T1000 (cell line): Measurements from ENCODE around the gene YJU2.
A peak's percentile ranks its signal among the peaks of the same experiment; 100 is the strongest.

Source experiments
- DNase-seq: peaks from one replicate; lab custom pipeline; 2025; ENCODE audit warnings: mixed read lengths; lab: John Stamatoyannopoulos, UW

YJU2 gene

DNA sequence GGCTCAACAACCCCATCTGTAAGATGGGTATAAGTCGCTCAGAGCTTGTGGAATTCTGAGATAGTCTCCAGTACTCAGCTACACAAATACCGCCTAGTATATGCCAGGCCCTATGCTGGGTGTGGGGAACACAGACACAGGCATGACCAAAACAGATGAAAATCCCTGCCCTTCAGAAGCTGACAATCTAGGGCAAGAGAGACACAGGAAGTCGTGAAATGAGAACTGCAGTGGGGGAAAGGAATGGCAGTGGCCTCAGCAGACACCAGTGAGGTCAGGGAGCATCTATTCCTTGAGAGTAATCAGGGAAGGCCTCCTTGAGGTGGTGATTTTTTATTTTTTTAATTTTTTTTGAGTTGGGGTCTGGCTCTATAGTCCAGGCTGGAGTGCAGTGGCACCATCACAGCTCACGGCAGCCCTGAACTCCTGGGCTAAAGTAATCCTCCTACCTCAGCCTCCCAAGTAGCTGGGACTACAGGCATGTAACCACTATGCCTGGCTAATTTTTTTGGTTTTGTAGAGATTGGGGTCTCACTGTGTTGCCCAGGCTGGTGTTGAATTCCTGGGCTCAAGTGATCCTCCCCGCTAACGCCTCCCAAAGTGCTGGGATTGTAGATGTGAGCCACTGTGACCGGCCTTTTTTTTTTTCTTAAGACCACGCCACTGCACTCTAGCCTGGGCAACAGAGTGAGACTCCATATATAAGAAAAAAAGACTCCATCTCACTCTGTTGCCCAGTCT is 52.1 kb downstream of the YJU2 start:
- DNase-seq: no peak

DNA sequence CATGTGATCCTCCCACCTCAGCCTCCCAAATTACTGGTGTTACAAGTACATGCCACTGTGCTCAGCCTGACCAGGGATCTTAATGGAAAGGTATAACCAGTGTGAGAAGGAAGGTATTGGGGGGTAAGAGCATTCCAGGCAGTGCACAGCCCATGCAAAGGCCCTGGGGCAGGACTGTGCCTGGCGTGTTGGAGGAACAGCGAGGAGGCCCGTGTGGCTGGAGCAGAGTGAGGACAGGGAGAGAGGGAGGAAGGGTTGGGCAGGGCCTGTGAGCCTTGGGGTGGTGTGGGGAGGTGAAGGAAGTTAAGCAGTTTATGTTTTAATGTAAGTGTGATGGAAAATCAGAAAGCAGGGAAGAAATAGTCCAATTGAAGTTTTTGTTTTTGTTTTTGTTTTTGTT is 53.7 kb downstream of the YJU2 start:
- no peak for DNase-seq

DNA sequence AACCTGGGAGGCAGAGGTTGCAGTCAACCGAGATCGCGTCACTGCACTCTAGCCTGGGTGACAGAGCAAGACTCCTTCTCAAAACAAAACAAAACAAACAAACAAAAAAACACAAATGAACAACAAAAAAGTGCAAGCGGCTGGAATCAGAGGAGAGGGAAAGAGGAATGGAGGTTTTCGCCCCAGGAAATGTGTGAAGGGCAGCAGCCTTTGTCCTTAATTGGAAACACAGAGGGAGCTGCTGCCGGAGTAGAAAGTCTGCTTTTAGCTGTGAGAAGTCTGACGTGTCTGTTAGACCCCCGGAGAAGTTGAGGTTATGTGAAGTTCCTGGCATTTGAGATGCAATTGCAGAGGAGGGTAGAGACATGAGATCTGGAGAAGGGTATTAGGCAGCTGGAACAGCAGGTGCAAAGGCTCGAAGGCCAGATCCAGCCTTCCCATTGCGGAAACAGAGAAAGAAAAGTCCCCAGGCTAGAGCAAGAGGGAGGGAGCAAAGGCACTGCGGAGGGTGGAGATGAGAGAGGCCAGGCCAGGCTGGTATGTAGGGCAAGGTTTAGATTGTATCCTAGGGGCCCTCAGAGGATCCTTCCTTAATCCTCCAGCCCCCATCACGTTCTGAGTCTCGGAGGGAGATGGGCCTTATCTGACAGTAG is 54.8 kb downstream of the YJU2 start:
- no peak for DNase-seq

DNA sequence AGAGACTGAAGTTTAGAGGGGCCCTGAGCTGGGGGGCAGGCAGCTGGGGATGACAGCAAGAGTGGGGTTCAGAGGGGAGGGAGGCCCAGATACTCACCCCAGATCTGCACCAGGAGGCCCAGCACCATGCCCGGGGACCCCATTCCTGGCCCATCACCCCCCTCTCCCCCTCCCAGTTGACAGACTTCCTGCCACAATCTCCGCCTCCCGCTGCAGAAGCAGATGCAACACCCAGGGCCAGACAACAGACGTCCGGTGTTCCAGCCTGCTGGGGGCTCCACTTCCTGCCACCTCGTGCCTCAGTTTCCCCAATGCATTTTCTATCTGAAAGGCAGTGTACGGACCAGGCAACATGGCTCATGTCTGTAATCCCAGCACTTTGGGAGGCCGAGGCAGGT is 55.4 kb downstream of the YJU2 start, which contains the start of gene TMIGD2:
Gene TMIGD2 (minus strand): TSS at position 147 of the 398 bp plus-strand sequence. CDS start 4 bp downstream, at position 143.
- no peak for DNase-seq

DNA sequence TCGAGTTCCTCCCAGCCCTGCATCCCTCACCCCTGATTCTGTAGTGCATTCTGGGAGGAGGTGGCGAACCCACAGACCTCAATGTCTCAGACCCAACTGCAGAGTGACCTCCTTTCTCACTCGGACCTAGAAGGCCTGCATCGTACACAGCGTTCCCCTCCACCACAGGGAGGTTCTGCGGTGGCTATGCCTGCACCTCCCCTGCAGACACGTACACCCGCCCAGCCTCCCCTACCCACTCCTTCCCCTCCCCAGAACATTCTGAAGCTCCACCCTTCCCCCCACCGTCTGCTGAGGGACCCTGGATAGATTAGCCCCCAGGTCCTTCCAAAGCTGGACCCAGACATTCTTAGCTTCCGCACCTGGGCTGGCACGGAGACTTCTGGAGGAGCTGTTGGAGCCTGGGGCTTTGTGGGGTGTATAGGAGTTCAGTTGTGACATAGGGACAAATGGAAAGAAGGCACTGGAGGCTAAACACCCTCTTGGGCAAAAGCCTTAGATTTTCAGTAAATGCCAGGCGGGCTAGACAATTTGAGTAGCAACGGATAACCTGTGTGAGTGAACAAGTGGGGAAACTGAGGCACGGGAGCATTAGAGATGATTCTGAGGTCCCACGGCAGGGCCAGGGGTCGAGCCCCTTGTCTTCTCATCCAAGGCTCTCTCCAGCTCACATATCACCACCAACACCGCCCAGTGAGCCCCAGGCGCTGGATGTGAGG is 57.1 kb downstream of the YJU2 start:
- no peak for DNase-seq

DNA sequence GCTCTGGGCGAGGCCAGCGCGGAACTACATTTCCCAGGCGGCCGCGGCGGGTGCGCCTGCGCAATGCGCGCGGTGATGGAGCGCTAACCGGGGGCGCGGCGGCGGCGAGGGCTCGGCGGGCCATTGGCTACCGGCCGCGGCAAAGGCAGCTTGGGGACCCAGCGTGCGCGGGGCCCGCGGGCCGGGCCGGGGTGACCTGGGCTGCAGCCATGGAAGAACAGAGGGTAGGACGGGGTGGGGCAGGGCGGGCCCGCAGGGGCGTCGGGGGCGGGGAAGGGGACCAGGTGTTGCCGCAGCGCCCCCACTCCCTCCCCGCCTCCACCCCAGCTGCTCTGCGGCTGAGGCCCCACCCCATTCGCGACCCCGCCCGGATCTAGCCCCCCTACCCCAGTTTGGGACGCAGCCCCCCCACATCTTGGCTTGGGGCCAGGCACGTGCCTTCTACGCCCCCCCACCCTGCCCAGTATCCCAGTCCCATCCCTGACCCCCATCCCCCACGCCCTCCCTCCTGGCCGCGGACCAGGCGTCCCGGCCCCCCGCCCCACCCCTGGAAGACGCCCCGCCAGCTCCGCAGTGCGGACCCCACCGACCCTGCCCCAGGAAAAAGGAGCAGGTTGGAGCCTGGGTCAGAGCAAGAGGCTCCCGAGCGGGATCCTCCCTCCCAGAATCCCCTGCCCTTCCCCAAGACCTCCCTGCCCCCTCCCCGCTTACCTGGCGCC is 57.8 kb downstream of the YJU2 start, which contains the start of gene FSD1:
Gene FSD1 (plus strand): TSS at position 61 of the 719 bp plus-strand sequence. CDS start 149 bp downstream, at position 210.
- peak; percentile 73 for DNase-seq

DNA sequence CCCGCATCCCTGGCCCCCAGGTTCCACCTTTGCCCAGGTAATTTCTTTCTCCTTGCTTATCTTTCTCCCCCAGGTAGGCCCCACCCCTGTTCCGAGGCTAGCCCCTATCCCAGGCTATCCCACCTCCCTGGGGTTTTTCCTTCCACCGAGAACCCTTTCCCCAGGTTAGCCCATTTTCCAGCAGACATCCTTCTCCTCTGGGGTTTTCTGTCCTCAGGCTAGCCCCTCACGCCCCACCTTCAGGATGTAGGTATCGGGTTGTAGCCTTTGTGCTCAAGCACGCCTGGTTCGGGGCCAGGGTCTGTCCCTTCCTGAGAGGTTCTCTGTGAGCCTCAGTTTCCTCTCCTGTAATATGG is 58.4 kb downstream of the YJU2 start:
- DNase-seq: no peak

DNA sequence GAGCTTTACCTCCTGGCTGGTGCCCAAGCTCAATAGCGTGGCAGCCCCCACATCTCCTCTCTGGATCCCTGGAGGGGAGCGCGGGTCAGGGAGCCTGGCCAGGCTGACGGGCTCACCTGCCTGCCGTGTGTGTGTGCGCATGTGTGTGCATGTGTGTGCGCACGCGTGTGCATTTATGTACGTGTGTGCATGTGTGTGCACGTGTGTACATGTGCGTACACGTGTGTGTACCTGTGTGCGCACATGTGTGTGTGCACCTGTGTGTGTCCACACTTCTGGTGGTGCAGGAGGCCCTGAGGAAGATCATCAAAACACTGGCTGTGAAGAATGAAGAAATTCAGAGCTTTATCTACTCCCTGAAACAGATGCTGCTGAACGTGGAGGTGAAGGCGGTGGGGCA is 58.8 kb downstream of the YJU2 start:
- DNase-seq: no peak

DNA sequence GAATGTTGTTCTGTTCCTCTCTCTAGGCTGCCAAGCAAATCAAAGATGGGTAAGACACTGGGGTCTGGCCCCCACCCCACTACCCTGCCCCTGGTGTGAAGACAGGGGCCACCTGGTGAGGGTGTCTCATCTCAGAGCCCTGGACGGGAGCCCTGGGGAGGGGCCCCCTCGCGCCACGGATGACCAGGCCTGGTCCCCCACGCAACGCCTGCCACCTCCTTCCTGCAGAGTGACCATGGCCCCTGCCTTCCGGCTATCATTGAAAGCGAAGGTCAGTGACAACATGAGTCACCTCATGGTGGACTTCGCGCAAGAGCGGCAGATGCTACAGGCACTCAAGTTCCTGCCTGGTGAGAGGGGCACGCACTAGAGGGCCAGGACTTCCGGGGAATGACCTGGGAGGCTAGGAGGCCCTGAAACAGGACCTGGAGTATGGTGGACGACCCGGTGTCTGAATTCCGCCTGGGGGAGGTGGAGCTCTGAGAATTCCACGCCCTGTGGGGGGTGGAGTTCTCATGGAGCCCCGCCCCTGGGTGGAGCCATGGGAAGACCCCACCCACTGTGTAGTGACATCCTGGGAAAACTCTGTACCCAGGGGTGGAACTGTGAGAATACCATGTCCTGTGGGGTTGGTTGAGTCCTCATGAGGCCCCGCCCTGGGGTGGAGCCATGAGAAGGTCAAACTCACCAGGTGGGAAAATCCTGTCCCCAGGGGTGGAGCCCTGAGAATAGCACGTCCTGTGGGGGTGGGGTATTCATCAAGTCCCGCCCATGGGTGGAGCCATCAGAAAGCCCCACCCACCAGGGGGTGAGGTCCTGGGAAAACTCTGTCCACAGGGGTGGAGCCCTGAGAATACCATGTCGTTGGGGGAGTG is 63.6 kb downstream of the YJU2 start:
- DNase-seq: no peak

DNA sequence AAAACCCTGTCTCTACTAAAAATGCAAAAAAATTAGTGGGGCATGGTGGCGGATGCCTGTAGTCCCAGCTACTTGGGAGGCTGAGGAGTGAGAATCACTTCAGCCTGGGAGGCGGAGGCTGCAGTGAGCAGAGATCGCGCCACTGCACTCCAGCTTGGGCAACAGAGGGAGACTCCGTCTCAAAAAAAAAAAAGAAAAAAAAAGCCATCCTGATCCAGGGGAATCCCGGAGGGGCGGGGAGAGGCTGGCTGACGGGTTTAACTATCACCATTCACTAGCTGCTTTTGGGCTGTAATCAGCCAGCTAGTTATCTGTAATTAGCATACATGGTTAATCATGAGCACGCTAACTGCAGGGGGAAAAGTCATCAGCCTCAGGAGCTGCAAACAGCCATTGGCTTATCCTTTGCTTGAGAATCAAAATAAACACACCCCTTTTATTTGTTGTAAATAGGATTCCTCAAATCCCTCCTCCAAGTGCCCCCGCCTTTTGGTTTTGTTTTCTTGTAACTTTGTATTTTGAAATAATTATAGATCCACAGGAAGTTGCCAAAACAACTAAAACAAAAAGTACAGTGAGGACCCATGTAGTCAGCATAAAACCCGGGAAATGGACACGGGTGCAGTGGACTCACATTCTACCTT is 67.1 kb downstream of the YJU2 start:
- no peak for DNase-seq

DNA sequence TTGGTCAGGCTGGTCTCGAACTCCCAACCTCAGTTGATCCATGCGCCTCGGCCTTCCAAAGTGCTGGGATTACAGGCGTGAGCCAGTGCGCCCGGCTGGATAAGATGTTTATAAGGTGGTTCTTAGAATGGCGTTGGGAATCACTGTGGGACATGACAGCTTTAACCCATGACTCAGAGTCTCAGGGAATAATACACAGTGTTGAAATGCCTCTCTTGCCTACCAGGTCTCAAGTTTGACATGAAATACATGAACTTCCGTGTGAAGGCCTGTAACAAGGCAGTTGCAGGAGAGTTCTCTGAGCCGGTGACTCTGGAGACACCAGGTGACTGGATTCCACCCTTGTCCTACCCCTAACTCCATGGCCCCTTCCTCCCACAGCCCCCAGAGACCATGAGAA is 70.1 kb downstream of the YJU2 start:
- DNase-seq: no peak

DNA sequence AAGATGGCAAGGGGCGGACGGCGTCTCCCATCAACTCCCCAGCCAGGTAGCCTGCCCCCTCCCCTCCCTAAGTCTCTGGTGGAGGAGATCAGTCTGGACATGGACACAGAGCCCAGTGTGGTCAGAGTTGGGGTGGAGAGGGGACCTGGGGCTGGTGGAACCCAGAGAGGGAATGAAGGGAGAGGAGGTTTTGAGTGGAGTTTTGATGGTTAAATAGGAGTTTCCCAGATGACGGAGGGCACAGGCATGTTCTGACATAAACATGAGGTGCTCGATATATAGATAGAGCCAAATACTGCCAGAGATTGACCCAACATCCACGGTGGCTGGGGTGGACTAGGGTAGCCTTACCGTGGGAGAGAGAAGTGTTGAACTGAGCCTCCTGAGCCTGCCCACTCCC is 71.6 kb downstream of the YJU2 start:
- DNase-seq: no peak
